ENCODE data around the gene ZNF200.

DNA sequence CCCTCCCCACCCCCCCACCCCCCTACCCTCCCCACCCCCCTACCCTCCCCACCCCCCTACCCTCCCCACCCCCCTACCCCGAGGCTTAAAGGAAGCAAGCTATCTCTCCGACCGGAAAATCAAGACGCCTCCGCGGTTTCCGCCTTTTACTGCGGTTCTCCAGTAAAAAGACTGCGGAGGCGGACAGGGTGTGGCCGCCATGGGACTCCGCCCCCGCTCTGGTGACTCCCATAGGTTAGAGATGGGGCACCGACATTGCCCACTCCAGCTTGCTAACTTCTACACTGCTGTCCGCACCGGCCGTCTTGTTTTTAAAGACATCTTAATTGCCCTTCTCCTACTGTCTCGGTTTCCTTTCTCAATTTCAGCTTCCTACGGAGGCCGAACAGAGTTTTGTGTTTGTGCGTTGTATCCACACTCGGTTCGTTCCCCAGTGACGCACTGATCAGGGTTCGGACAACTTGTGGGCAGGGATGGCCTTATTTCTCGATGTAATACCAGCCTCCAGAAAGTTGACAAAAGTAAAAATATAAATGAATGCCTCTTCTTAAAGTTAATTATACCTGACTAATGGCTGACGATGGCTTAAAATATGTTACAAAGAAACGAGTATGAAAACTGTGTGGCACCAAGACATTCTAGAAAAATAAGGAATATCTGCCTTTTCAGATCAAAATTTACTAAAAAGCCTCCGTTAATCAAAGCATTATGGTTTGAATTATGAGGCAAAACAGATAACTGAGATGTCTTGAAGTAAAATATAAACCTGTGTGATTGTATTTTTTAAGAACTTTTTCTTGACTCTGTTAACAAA lies 1.1 kb upstream of the ZNF200 start:
- TF ChIP-seq CTCF (IDR thresholded peaks at IDR 0.05) (no peak), POLR2A (IDR thresholded peaks at IDR 0.05) (no peak)
